ENCODE results near the gene THSD7B.
A peak's percentile ranks its signal among the peaks of the same experiment; 100 is the strongest.

The THSD7B gene

DNA sequence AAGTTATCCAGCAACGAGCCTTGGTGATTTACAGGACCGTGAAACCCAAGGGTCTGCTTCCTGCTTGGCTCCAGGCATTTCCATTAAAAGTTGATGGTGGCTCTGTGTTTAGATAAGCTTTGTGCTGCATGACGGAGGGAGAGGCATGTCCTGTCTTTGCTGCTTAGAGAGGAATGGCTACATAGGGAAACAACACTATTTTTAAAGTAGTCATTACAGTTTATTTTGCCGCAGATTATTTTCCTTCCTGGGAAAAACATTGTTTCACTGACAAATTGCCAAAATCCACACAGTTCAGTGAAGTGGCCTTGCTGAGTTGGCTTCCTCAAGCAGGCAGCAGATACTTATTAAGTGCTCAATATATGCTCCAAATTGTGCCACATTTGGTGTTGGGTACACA is 98.5 kb downstream of the THSD7B start:
- Mint-ChIP-seq H3K4me3 (no peak overlapping the region), H3K4me1 (no peaks in the 10 kb centered on the region), H3K9me3 (peaks cover 0 to 1% of the 10 kb centered on the region in 2 donors), H3K27ac (no peak overlapping the region), H3K27me3 (no peaks in the 10 kb centered on the region), H3K36me3 (no peaks in the 10 kb centered on the region)
- ATAC-seq (replicated peaks) (no peak), DNase-seq (no peak)

DNA sequence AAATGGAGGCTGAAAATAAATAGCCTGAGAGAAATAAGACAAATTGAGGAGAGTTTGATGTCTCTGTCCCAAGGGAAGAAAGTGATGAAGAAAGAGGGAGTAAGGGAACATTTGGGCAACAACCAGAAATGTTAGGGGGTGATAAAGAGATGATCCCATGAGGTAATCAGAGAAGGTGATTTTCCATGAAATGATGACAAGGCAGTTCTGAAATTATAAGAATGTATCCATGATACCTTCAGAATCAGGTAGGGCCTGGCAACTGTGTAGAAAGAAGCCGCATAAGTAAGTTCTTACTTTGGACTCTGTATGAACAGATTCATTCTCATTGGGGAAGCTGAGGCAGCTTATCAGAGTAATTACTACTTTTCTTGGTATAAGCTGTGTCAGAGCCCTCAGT is 106.1 kb downstream of the THSD7B start:
- Mint-ChIP-seq H3K4me3 (no peak overlapping the region), H3K4me1 (no peaks in the 10 kb centered on the region), H3K27ac (no peak overlapping the region), H3K36me3 (no peaks in the 10 kb centered on the region), H3K27me3 (no peaks in the 10 kb centered on the region), H3K9me3 (no peaks in the 10 kb centered on the region)
- DNase-seq (no peak), ATAC-seq (replicated peaks) (no peak)

DNA sequence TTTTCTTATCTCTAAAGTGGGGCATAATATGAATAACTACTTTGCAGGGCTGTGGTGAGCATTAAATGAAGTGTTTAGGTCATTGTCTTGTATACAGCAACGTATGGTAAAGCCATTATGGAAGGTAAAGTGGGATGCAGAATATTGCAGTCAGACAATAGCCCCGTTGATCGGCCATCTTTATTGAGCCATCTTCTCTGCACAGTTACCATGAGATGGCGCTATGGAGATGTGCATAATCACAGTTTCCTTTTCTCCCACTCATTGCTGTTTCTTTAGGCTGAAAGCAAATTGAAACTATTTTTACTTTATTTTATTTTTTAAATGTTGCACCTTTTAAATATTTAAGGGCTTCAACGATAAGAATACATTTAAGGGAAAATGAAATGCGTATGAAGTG is 108.9 kb downstream of the THSD7B start:
- peaks cover 0 to 2% of the 10 kb centered on the region in 2 donors for H3K36me3 Mint-ChIP-seq
- no peak overlapping the region for H3K27ac Mint-ChIP-seq
- H3K4me3 Mint-ChIP-seq = no peak overlapping the region
- ATAC-seq (replicated peaks) (no peak), DNase-seq (no peak)
- no peaks in the 10 kb centered on the region for H3K9me3 Mint-ChIP-seq
- H3K4me1 Mint-ChIP-seq = no peaks in the 10 kb centered on the region
- H3K27me3 Mint-ChIP-seq = no peaks in the 10 kb centered on the region

DNA sequence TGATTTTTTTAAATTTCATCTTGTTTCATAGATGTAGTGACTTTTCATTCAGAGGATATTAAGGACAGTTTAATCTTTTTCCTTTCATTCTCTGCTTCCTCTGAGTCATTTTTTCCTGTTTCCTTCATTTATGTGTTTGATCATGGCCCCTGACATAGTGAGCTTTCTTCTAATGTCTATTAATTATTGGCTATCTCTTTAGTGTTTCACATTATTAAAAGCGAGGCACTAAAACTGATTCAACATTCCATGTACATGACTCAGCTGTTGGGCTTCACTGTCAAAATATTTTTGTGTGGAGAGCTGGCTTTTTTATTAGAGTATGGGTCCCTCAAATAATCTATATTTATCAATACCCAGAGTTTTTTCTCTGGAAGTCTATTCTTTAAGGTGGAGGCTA is 125.8 kb downstream of the THSD7B start:
- Mint-ChIP-seq H3K27ac (no peak overlapping the region), H3K4me1 (no peaks in the 10 kb centered on the region), H3K9me3 (peaks cover 5 to 8% of the 10 kb centered on the region in 2 donors), H3K4me3 (no peak overlapping the region), H3K36me3 (no peaks in the 10 kb centered on the region), H3K27me3 (no peaks in the 10 kb centered on the region)
- DNase-seq = no peak
- no peak for ATAC-seq (replicated peaks)

DNA sequence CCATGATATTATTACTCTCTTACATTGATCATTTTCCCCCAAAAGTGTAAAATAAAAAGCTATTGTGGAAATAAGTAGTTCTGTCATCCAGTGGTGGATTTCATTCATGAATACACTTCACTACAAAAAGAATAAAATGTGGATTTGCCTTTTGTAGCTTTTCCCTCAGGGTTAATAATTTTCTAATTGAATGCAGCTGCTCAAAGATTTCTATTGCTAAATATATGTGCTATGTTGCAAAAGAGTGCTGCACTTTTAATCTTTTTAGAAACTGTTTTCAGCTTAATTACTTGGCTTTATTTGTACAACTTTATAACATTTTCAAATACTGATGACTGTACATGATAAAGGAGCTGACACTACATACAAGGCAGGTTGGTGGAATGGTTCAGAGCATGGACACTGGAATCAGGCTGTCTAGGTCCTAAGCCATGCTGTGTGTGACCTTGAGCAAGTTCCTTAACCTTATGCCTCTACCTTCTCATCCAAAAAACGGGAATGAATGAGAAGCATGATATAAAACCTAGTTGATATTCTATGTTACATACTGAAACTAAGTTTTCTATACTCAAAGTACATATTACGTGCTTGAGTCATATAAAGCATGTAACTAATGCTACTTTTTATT is 128.8 kb downstream of the THSD7B start:
- peaks cover 0 to 8% of the 10 kb centered on the region in 2 donors for H3K9me3 Mint-ChIP-seq
- ATAC-seq (replicated peaks) (no peak), DNase-seq (no peak)
- no peaks in the 10 kb centered on the region for H3K4me1 Mint-ChIP-seq
- H3K36me3 Mint-ChIP-seq = no peaks in the 10 kb centered on the region
- H3K4me3 Mint-ChIP-seq = no peak overlapping the region
- no peaks in the 10 kb centered on the region for H3K27me3 Mint-ChIP-seq
- no peak overlapping the region for H3K27ac Mint-ChIP-seq

DNA sequence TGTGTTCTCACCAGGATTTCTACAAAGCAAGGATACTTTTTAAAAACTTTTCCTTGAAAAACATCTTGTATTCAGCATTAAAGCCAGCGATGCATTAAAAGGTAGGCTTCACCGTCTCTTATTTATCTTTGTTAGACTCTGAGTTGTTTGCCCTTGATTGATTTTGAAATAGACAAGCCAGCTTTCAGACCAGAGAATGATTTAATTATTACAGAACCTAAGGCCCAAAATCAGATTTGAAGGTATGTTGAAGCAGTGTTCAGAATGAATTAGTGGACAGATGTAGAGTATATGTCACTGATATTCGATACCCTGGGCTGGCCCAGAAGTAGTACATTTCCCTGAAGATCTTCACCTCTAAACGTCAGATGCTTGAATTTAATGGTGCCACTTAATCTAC is 136.4 kb downstream of the THSD7B start:
- DNase-seq (no peak), ATAC-seq (replicated peaks) (no peak)
- peaks cover 0 to 3% of the 10 kb centered on the region in 2 donors for H3K9me3 Mint-ChIP-seq
- H3K4me3 Mint-ChIP-seq = no peak overlapping the region
- no peaks in the 10 kb centered on the region for H3K36me3 Mint-ChIP-seq
- no peaks in the 10 kb centered on the region for H3K27me3 Mint-ChIP-seq
- no peaks in the 10 kb centered on the region for H3K4me1 Mint-ChIP-seq
- H3K27ac Mint-ChIP-seq = no peak overlapping the region

DNA sequence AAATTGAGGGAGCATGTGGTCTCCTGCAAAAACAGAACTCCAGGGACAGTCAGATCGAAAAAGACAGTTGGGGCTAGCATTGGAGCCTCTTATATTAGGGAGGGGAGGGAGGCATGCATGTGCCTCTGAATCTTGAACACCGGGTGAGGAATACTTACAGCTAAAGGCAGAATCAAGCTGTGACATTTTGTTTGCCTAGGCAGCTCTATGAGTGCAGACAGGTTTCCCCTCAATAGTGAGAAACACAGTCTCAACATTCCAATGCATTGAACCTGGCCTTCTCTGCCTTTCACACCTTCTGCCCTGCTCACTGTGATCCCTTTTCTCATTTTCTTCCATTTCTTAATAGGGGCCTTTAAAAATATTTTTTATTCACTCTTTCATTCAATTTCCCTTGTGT is 140.4 kb downstream of the THSD7B start:
- H3K4me1 Mint-ChIP-seq = no peaks in the 10 kb centered on the region
- H3K27ac Mint-ChIP-seq = no peak overlapping the region
- no peak for DNase-seq
- ATAC-seq (replicated peaks) = no peak
- H3K27me3 Mint-ChIP-seq = no peaks in the 10 kb centered on the region
- no peaks in the 10 kb centered on the region for H3K36me3 Mint-ChIP-seq
- no peaks in the 10 kb centered on the region for H3K9me3 Mint-ChIP-seq
- no peak overlapping the region for H3K4me3 Mint-ChIP-seq

DNA sequence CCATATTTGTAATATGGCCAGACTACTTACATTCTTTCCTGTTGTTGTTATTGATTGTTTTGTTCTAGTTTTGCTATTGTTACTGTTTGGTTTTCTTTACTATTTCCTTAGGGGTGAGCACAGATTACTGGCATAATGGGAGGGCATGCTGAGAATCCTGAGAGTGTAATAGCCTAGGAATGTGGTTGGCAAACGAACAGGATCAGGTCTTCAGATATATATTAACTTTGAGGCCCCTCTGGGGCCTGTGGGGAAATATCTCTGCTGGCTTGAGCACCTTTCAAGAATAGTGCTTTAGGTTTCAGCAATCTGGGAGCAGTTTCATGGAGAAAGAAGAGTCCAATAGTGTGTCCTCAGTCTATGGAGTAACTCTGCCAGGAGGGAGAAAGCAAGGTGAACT is 144.4 kb downstream of the THSD7B start:
- no peaks in the 10 kb centered on the region for H3K4me1 Mint-ChIP-seq
- H3K27ac Mint-ChIP-seq = no peak overlapping the region
- H3K4me3 Mint-ChIP-seq = no peak overlapping the region
- H3K9me3 Mint-ChIP-seq = peaks cover 7 to 10% of the 10 kb centered on the region in 2 donors
- H3K36me3 Mint-ChIP-seq = peaks cover 0 to 2% of the 10 kb centered on the region in 2 donors
- ATAC-seq (replicated peaks) (no peak), DNase-seq (no peak)
- H3K27me3 Mint-ChIP-seq = no peaks in the 10 kb centered on the region

DNA sequence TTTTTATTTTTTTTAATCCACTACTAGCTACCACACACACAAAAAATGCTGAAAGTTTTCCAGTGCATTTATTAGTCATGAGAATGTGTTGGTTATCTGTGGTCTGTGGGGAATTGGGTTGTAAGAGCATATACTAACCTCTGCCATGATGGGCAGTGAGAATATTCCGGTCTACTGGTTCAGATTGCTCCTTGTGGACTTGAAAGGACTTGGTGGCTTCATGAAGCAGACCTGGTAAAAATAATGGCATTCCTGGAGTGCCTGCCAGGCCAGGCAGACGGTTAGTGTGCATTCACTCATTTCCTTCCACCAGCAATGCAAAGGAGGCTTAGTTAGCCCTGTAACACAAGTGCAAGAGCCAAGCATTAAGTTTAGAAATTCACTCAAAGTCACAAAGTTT is 150.8 kb downstream of the THSD7B start:
- H3K4me3 Mint-ChIP-seq = no peak overlapping the region
- H3K36me3 Mint-ChIP-seq = peaks cover 0 to 2% of the 10 kb centered on the region in 2 donors
- no peak overlapping the region for H3K27ac Mint-ChIP-seq
- DNase-seq = no peak
- no peaks in the 10 kb centered on the region for H3K4me1 Mint-ChIP-seq
- H3K27me3 Mint-ChIP-seq = no peaks in the 10 kb centered on the region
- ATAC-seq (replicated peaks) = no peak
- H3K9me3 Mint-ChIP-seq = peaks cover 9 to 13% of the 10 kb centered on the region in 2 donors

DNA sequence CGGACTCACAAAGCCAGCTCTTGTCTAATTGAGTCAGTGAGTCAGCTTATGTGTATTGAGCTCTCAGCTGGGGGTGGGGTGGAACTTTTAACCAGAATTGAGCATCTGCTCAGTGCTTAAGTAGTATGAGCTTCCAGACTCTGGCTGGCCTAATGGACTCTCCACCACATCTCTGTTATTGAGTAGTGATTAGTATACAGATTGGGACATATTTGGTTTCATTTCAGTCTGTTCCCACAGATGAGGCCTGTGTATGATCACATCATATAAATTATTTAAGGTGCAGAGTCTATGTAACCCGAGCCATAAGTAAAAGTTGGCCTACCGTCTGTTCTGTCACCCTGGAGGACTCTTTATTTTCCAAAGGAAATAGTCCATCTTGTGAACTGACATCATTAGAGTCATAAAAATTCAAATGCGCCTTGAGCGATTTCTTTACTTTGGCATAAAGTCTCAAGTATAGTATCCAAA is 152.1 kb downstream of the THSD7B start:
- Mint-ChIP-seq H3K36me3 (no peaks in the 10 kb centered on the region), H3K27ac (no peak overlapping the region)
- DNase-seq = no peak

DNA sequence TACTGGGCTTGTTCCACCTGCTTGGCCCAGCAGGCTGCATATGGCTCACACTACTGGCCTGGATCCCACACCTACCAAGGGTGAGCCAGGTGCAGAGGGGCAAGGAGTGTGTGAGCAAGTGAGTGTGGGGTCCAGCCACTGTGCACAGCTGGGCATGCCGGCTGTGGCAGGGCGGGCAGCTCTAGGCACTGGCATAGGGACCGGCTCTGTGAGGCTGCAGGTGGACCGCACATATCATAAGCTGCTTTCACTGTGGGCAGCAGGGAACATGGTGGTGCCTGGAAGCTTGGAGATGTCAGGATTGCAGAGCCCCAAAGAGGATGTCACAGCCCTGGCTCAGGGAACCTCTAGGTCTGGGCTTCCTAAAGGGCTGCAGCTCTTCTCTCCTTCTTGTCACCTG is 154.3 kb downstream of the THSD7B start:
- DNase-seq (no peak), ATAC-seq (replicated peaks) (no peak)
- Mint-ChIP-seq H3K27ac (no peak overlapping the region), H3K27me3 (no peaks in the 10 kb centered on the region), H3K4me3 (no peak overlapping the region), H3K4me1 (no peaks in the 10 kb centered on the region), H3K36me3 (no peaks in the 10 kb centered on the region), H3K9me3 (peaks cover 3 to 7% of the 10 kb centered on the region in 2 donors)

More for the DNA sequence above, 152.1 kb downstream of the THSD7B start:
- Mint-ChIP-seq H3K4me1 (no peaks in the 10 kb centered on the region), H3K9me3 (peaks cover 7 to 9% of the 10 kb centered on the region in 2 donors), H3K27me3 (no peaks in the 10 kb centered on the region), H3K4me3 (no peak overlapping the region)
- ATAC-seq (replicated peaks) = no peak

DNA sequence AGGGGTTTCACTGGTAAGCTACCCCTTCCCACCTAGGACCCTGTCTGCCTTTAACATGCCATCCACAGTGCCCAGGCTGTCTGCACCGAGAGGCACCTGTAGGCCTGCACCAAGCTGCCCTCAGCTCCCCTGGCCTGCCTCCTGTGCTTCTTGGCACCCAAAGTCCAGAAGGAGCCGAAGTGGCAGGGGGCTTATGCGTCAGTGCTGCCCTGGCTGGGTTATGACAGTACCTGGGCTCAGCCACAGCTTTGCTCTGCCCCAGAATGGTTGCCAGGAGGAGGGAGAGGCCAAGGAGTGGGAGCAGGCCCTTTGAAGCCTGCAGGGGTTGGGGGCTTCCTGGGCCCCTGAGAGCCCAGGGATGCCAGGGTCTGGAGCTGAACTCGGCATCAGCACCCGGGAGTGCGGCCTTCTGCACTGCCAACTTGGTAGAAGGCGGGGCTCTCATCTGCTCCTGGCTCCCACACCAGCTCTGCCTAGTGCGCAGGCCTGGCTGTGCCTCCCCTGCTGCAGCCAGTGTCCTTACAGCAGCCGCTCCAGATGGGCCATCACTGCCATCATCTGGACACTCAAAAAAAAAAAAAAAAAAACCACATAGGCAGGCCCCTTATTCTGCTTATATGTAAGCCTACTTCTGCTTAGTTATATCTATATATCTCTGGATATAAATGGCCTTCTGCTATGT is 155.4 kb downstream of the THSD7B start:
- no peak overlapping the region for H3K27ac Mint-ChIP-seq
- H3K27me3 Mint-ChIP-seq = no peaks in the 10 kb centered on the region
- H3K4me1 Mint-ChIP-seq = no peaks in the 10 kb centered on the region
- H3K36me3 Mint-ChIP-seq = no peaks in the 10 kb centered on the region
- DNase-seq (no peak), ATAC-seq (replicated peaks) (no peak)
- peaks cover 3 to 10% of the 10 kb centered on the region in 2 donors for H3K9me3 Mint-ChIP-seq
- H3K4me3 Mint-ChIP-seq = no peak overlapping the region

DNA sequence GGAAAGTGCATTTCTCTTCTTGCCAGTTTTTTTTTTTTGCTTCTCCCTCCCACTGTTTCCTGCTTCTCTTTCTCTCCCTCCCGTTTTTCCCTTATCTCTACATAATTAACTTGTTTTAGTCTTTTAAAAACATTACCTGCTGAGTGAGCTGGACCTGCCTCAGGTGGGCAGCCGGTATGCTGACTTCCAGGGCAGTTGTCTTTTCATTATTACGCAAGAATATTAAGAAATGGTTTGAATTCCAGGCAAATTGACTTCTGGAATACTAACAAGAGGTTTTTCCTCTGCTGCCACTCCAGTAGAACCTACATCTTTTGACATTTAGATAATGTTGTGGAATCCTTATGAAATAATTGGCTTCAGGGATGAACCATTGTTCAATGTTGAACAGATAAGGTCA is 161.8 kb downstream of the THSD7B start:
- H3K36me3 Mint-ChIP-seq = no peaks in the 10 kb centered on the region
- ATAC-seq (replicated peaks) = no peak
- no peak for DNase-seq
- peaks cover 0 to 5% of the 10 kb centered on the region in 2 donors for H3K27me3 Mint-ChIP-seq
- H3K9me3 Mint-ChIP-seq = peaks cover 0 to 11% of the 10 kb centered on the region in 2 donors
- no peaks in the 10 kb centered on the region for H3K4me1 Mint-ChIP-seq
- H3K4me3 Mint-ChIP-seq = no peak overlapping the region
- no peak overlapping the region for H3K27ac Mint-ChIP-seq

DNA sequence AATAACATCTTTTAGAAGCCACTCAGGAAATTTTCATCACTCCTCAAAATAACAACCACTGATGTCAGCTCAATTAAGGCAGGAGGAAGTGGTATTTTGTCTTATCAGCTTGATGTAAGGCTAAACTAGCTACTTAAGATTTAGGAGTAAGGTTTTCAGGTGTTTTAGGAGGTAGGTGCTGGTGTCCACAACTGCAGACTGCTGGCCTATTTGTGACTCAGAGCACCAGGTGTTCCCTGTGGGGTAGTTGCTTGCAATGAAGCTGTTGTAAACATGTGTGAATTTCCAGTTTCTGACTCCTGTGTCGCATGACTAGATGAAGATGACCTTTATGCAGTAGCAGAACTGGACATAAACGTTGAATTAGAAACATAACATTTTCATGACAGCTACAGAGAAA is 164.2 kb downstream of the THSD7B start:
- no peak for DNase-seq
- no peak for ATAC-seq (replicated peaks)
- H3K4me3 Mint-ChIP-seq = no peak overlapping the region
- no peak overlapping the region for H3K27ac Mint-ChIP-seq
- H3K36me3 Mint-ChIP-seq = no peaks in the 10 kb centered on the region
- peaks cover 0 to 6% of the 10 kb centered on the region in 2 donors for H3K9me3 Mint-ChIP-seq
- H3K4me1 Mint-ChIP-seq = no peaks in the 10 kb centered on the region
- H3K27me3 Mint-ChIP-seq = peaks cover 0 to 5% of the 10 kb centered on the region in 2 donors

DNA sequence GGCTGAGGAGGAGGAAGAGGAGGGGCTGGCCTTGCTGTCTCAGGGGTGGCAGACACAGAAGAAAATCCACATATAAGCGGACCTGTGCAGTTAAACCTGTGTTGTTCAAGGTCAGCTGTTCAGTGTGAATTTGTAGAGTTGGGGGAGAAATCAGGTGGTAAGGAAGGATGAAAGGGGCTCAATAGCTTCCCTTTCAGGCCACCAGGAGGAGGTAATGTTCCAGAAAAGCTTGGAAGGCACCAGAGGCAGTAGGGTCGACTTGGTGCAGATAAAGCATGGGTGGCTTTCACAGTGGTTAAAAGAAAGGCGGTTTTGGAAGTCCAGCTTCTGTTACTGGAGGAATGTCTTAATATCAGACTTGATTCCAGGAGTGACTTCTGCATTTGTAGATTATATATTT is 167.4 kb downstream of the THSD7B start:
- no peaks in the 10 kb centered on the region for H3K27me3 Mint-ChIP-seq
- no peak overlapping the region for H3K4me3 Mint-ChIP-seq
- peak; percentile 33 to 38 for ATAC-seq (replicated peaks)
- no peak for DNase-seq
- no peaks in the 10 kb centered on the region for H3K36me3 Mint-ChIP-seq
- no peaks in the 10 kb centered on the region for H3K4me1 Mint-ChIP-seq
- peaks cover 4 to 10% of the 10 kb centered on the region in 2 donors for H3K9me3 Mint-ChIP-seq
- no peak overlapping the region for H3K27ac Mint-ChIP-seq
